Right atrium auricular region (tissue), 2 donors: ENCODE data around the gene SPDYE1. TPM values are rescaled to one million over a fixed set of nuclear protein-coding genes. Genes with fewer than 3 reads are reported as not detected.
"Not testable (repeated sequence)": the region's sequence is repeated elsewhere in the genome, so short reads cannot be mapped to it uniquely, and the experiment has no call there.

Experiments used
- DNase-seq: peaks from one replicate; pipeline ENCODE4 v3.0.0-alpha.2; 2019; ENCODE audit warnings: low spot score
- H3K27ac ChIP-seq, 2 donors: fragments of 200-600 bp; sonication (generic); 1 replicate in 1 of 2; 2 replicates in 1 of 2; pipeline ENCODE4 v1.5.1; 2016 to 2019
- H3K27me3 ChIP-seq, 2 donors: fragments of 200-600 bp; sonication (generic); one replicate each; pipeline versions ENCODE4 v1.5.1 to v1.6.0; 2017 to 2019
- H3K36me3 ChIP-seq: fragments of 200-600 bp; sonication (generic); one replicate; pipeline ENCODE4 v1.5.1; 2016
- H3K4me1 ChIP-seq, 2 donors: fragments of 200-600 bp; sonication (generic); one replicate each; pipeline versions ENCODE4 v1.5.1 to v1.6.0; 2017 to 2019
- H3K4me3 ChIP-seq, 2 donors: fragments of 200-600 bp; sonication (generic); 1 replicate in 1 of 2; 2 replicates in 1 of 2; pipeline ENCODE4 v1.5.1; 2017 to 2019; ENCODE audit warnings: mild to moderate bottlenecking in 1 of 2, moderate library complexity in 1 of 2
- H3K9me3 ChIP-seq, 2 donors: fragments of 200-600 bp; sonication (generic); one replicate each; pipeline ENCODE4 v1.5.1; 2019
- total RNA-seq, 2 donors: library from RNA; depleted of rRNA; stranded (reverse); fragments of >200 nt; gene quantifications; one replicate each; pipeline ENCODE4 v1.1.0, GENCODE V29; 2016
- TF ChIP-seq, protein P1 (sequence below), 2 donors: fragments of 200-600 bp; sonication (generic); IDR thresholded peaks; one replicate each; pipeline ENCODE4 v1.5.1; 2019; ENCODE audit warnings: antibody characterized with exemption in 2 of 2

The SPDYE1 gene
- total RNA-seq, 2 donors from 2014 or later, result not detected

DNA sequence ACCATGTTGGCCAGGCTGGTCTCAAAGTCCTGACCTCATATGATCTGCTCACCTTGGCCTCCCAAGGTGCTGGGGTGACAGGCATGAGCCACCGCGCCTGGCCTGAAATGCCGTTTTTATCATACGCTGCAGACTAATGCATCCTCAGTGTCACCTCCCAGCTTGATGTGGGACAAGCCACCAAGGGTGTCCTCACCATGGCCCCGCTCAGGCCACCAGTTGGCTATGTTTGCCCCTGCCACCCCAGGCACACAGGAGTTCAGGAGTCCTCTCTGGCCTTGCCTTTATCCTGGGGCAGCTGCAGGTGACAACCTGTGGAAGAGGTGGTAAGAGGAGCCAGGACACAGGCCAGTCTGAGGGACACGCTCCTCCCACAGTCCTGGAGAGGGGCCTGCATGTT, 3.0 kb upstream of the SPDYE1 start:
- H3K36me3 ChIP-seq, H3K27ac ChIP-seq, H3K27me3 ChIP-seq, DNase-seq, H3K4me1 ChIP-seq, H3K9me3 ChIP-seq, H3K4me3 ChIP-seq: not testable (repeated sequence)

DNA sequence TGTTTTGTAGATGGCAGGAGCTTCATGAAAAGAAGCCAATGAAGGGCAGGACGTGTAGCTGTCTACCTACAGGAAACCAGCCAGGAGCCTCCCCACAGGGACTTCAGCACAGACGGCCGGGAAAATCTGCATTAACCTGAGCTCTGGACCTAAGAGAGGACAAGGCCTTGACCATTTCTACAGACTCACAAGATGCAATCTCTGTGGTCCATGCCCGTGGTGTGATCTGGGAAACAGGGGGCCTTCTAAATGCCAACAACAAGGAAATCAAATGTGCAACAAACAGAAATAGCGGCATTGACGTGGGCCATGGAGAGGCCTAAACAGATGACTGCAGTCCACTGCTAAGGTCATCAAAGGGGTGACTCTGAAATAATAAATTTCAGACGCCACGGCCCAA, 14.4 kb downstream of the SPDYE1 start:
- H3K27ac ChIP-seq, DNase-seq, H3K36me3 ChIP-seq, H3K4me1 ChIP-seq, H3K4me3 ChIP-seq, H3K9me3 ChIP-seq, H3K27me3 ChIP-seq: not testable (repeated sequence)

DNA sequence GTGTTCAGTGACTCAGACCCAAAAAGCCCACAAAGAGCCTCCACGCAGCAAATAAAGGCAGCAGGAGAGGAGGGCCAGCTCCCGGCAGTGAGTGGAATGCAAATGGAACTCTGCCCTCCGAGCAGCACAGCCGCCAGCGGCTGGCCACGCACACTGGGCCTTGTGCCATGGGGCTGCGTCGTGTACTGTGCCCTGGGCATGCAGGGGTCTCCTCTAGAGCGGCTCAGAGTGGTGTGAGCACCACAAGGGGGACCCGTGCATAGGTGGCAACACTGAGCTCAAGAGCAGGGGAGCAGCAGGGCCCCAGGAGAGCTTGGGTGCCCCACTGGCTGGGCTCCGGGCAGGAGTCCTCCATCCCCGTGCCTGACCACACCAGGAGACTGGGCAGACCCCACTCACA, 17.4 kb downstream of the SPDYE1 start:
- H3K4me3 ChIP-seq, H3K36me3 ChIP-seq, H3K27ac ChIP-seq, H3K9me3 ChIP-seq, H3K27me3 ChIP-seq, DNase-seq: not testable (repeated sequence)
- peaks cover 0 to 14% of the 10 kb centered on the region in 2 donors for H3K4me1 ChIP-seq

DNA sequence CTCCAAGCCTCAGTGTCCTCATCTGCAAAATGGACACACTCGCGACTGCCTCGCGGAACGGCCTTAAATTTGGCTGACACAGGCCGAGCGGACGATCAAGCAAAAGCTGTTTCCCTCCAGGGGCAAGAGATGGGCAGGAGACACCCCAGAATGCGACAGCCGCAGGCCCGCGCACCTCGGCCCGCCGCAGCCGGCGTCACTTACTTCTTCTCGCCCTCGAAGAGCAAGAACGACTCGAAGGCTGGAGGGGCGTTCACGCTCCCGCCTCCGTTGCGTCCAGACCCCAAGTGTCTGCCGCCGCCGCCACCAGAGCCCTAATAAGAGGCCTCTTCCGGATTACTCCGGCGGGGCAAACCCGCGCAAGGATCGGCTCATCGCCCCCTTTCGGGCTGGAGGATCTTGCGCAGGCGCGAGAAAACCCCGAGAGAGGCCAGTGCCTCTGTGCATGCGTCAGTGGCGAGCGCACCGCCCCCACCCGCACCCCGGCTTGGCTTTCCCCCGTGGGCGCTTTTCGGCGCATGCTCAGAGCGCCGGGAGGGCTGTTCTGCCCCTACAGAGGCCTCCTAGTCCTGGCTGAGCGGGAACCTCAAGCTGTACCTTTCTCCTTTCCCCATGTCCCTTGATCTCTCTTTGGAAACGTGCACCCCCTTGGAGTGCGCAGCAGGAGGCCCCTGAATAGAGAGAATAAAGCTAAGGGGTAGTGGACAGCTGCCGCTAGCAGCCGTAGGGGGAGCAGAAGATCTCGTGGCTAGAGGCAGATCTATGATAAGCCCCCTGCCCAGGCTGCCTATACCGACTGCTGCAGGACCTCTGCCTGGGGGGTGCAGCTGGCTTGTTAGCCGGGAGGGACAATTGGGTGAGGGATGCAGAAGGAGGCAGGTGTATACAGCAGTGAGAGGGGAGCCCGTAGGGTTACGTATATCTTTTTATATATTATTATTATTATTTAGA, 21.4 kb downstream of the SPDYE1 start:
- TF ChIP-seq, protein P1, sequence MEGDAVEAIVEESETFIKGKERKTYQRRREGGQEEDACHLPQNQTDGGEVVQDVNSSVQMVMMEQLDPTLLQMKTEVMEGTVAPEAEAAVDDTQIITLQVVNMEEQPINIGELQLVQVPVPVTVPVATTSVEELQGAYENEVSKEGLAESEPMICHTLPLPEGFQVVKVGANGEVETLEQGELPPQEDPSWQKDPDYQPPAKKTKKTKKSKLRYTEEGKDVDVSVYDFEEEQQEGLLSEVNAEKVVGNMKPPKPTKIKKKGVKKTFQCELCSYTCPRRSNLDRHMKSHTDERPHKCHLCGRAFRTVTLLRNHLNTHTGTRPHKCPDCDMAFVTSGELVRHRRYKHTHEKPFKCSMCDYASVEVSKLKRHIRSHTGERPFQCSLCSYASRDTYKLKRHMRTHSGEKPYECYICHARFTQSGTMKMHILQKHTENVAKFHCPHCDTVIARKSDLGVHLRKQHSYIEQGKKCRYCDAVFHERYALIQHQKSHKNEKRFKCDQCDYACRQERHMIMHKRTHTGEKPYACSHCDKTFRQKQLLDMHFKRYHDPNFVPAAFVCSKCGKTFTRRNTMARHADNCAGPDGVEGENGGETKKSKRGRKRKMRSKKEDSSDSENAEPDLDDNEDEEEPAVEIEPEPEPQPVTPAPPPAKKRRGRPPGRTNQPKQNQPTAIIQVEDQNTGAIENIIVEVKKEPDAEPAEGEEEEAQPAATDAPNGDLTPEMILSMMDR (IDR thresholded peaks at IDR 0.05), result peak; percentile 30 to 79
- peak overlapping the region; percentile 70 to 80 for H3K27ac ChIP-seq
- H3K36me3 ChIP-seq, H3K27me3 ChIP-seq, H3K9me3 ChIP-seq: not testable (repeated sequence)
- H3K4me3 ChIP-seq, result peak overlapping the region; percentile 80 to 89
- H3K4me1 ChIP-seq, result peaks cover 0 to 14% of the 10 kb centered on the region in 2 donors
- peak; percentile 97 for DNase-seq

DNA sequence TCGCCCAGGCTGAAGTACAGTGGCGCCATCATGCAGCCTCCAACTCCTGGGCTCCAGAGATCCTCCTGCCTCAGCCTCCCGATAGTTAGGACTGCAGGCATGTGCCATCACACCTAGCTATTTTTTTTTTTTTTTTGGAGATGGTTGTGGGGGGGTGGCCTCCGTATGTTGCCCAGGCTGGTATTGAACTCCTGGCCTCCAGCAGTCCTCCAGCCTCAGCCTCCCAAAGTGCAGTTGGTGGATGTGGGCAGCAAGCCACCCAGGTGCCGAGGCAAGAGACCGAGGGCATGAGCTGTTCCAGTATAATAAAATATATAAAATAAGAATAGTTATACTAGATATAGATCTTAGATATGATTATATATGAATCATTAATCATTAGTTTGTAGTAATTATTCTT, 22.1 kb downstream of the SPDYE1 start:
- H3K9me3 ChIP-seq, H3K27me3 ChIP-seq, DNase-seq, H3K4me3 ChIP-seq, H3K36me3 ChIP-seq: not testable (repeated sequence)
- H3K27ac ChIP-seq, result peak overlapping the region; percentile 70 to 80
- H3K4me1 ChIP-seq, result peaks cover 0 to 14% of the 10 kb centered on the region in 2 donors

DNA sequence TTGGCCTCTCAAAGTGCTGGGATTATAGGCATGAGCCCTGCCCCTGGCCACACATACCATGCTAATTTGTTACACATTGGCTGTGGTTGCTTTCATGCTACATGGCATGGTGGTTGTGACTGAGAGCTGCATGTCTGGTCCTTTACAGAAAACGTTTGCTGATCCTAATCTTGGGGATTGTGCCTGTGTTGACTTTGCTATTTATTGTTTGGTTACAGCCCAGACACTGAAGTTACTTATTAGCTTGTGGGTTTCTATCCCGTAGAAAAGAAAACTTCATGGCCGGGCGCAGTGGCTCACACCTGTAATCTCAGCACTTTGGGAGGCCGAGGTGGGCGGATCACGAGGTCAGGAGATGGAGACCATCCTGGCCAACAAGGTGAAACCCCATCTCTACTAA, 24.4 kb downstream of the SPDYE1 start:
- H3K27me3 ChIP-seq, H3K36me3 ChIP-seq, DNase-seq, H3K9me3 ChIP-seq, H3K4me3 ChIP-seq, H3K27ac ChIP-seq: not testable (repeated sequence)
- peaks cover 0 to 14% of the 10 kb centered on the region in 2 donors for H3K4me1 ChIP-seq

DNA sequence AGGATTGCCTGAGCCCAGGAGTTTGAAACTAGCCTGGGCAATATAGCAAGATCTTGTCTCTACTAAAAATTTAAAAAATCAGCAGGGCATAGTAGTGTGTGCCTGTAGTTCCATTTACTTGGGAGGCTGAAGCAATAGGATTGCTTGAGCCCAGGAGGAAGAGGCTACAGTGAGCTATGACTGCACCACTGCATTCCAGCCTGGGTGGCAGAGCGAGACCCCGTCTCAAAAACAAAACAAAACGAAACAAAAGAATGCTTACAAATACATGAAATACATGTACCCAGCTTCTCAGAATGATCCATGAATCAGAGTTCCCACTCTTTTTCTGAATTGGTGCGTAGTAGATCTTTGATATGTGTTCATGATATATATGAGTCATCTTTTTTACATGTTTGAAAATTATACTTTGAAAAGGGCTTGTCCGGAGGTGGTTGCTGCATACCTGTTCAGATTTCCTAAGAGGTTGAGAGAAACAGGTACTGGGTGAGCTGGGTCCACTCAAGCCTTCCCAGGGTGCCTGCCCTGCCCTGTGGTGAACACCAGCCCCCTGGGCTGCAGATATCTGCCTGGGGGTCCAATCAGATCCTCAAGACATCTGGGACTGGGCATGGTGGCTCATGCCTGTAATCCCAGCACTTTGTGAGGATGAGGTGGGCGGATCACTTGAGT, 25.2 kb downstream of the SPDYE1 start:
- peaks cover 0 to 10% of the 10 kb centered on the region in 2 donors for H3K4me1 ChIP-seq
- not testable (repeated sequence) for H3K4me3 ChIP-seq, H3K9me3 ChIP-seq, H3K36me3 ChIP-seq, DNase-seq, H3K27ac ChIP-seq, H3K27me3 ChIP-seq

DNA sequence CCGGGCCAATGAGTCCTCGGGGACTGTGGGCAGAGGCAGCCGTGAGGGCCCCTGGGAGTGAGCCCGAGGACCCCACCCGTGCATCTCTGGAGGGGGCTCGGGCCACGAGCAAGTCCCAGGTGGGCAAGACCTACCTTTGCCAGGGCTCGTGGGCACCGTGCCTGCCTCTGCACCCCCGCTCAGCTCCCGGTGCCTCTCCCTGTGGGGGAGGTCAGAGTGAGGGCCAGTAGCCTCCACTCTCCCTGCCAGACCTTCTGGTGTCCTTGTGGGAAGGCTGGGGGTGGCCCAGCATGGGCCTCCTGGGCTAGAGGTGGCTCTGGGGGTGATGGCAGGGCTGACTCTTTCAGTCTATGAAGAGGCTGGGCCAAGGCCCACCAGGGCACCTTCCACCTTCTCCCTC, 31.7 kb downstream of the SPDYE1 start:
- H3K27ac ChIP-seq, H3K27me3 ChIP-seq, H3K4me1 ChIP-seq, H3K36me3 ChIP-seq, H3K4me3 ChIP-seq, DNase-seq, H3K9me3 ChIP-seq: not testable (repeated sequence)

DNA sequence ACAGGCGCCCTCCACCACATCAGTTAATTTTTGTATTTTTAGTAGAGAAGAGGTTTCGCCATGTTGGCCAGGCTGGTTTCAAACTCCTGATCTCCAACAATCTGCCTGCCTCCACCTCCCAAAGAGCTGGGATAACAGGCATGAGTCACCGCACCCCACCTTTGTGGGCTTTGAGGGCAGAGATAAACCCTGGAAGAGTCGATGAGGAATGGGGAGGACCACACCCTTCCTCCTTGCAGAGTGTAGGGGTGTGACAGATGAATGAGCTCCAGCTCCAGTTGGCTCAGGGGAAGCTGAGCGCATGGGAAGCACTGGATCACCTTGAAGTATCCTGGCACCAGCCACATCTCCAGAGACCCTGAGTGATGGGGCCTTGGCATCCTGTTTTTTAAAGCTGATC, 32.3 kb downstream of the SPDYE1 start:
- H3K27me3 ChIP-seq, H3K27ac ChIP-seq, H3K4me3 ChIP-seq, H3K4me1 ChIP-seq, H3K9me3 ChIP-seq, H3K36me3 ChIP-seq, DNase-seq: not testable (repeated sequence)

DNA sequence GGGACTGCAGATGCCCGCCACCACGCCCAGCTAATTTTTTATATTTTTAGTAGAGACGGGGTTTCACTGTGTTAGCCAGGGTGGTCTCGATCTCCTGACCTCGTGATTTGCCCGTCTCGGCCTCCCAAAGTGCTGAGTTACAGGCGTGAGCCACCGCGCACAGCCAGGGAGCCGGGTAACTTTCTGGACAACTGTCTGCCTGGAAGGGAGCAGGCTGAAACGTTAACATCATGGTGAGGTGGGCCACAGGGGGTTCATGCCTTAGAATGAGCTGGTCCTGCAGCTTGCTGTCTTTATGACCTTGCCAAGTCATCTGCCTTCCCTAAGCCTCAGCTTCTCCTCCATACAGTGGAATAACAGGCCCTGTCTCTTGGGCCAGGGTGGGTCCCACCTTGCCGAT, 33.6 kb downstream of the SPDYE1 start:
- not testable (repeated sequence) for H3K4me1 ChIP-seq, H3K27me3 ChIP-seq, H3K27ac ChIP-seq, DNase-seq, H3K36me3 ChIP-seq, H3K4me3 ChIP-seq, H3K9me3 ChIP-seq

DNA sequence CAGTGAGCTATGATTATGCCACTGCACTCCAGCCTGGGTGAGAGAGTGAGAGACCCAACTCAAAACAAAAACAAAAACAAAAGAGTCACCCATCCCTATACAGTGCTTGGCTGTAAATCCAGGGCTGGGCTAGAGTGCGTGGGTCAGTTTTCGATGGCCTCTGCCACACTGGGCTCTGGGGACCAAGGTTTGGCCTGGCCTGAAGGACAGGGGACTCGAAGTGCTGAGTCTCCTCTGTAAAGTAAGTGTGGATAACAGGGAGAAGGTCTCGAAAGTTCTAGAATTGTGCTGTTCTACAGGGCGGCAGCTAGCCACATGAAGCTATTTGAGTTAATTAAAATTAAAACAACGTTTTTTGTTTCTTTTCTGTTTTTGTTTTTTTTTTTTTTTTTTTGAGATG, 34.3 kb downstream of the SPDYE1 start:
- not testable (repeated sequence) for DNase-seq, H3K4me1 ChIP-seq, H3K4me3 ChIP-seq, H3K27me3 ChIP-seq, H3K27ac ChIP-seq, H3K9me3 ChIP-seq, H3K36me3 ChIP-seq

DNA sequence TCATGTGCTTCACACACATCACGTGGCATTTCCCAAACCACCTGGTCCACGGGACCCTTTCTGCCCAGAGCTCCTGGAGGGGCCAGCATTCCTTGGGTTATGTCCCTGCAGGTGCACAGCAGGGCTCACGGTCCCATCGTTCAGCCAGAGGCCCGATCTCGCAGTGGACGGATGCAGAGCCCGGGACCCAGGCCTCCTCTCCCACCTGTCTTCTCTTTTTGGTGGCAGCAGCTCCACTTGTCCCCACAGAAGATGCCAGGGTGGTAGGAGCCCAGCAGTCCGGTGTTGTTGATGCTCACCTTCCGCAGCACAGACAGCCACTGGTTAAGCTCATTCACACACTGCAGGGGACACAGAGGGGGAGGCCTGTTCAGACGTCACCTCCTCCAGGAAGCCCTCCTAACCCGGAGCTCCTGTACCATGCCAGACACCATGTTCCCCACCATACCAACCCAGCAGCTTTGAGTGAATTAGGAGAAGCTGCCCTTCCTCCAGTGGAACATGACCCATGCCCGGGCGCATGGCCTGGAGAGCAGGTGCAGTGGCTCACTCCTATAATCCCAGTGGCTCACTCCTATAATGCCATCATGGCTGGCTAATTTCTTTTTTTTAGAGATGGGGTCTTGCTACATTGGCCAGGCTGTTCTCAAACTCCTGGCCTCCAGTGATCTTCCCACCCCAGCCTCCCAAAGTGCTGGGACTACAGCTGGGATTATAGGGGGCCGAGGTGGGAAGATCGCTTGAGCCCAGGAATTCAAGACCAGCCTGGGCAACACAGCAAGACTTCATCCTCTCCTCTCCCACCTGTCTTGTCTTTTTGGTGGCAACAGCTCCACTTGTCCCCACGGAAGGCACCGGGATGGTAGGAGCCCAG, 36.5 kb downstream of the SPDYE1 start:
- H3K4me1 ChIP-seq, H3K27me3 ChIP-seq, H3K4me3 ChIP-seq, H3K36me3 ChIP-seq, DNase-seq, H3K27ac ChIP-seq, H3K9me3 ChIP-seq: not testable (repeated sequence)

DNA sequence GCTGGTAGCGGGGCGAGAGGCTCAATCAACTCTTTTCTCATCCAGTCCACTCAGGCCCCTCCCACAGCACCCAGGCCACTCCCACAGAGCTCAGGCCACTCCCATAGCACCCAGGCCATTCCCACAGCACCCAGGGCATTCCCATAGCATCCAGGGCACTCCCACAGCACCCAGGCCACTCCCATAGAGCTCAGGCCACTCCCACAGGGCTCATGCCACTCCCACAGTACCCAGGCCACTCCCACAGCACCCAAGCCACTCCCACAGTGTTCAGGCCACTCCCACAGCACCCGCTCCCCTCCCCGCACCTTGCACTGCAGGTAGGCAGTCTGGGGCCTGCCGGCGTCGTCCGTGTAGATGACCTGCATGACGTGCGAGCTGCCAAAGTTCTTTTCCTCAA, 38.7 kb downstream of the SPDYE1 start:
- not testable (repeated sequence) for H3K4me3 ChIP-seq, H3K27ac ChIP-seq, DNase-seq, H3K27me3 ChIP-seq, H3K36me3 ChIP-seq, H3K9me3 ChIP-seq
- peaks cover 0 to 10% of the 10 kb centered on the region in 2 donors for H3K4me1 ChIP-seq
